PC-9 (cell line): ENCODE data around the gene APRT. TPM values are rescaled to one million over a fixed set of nuclear protein-coding genes. Genes with fewer than 3 reads are reported as not detected.

Source experiments
- BruUV-seq: library from RNA; stranded (reverse); fragments of 400-500 nt; replicated peaks from 2 replicates; lab custom pipeline; 2021; lab: Mats Ljungman, UMichigan
- CTCF ChIA-PET: fragments of 300-600 bp; sonication (Branson Sonifier 250); formaldehyde crosslinking; loops from one replicate; lab custom pipeline; 2022; ENCODE audit warnings: antibody characterized with exemption; lab: Charles Lee
- POLR2A ChIA-PET: fragments of 300-600 bp; sonication (Branson Sonifier 250); formaldehyde crosslinking; loops from one replicate; lab custom pipeline; 2022; ENCODE audit warnings: antibody characterized with exemption; ENCODE audit not compliant: unreplicated experiment; lab: Charles Lee
- DNase-seq, 2 experiments: peaks; one replicate each; pipeline versions ENCODE4 v3.0.0 to v3.0.0-alpha.2; 2015 to 2022; ENCODE audit warnings: mixed read lengths in 1 of 2
- H2AFZ ChIP-seq: fragments of 200-600 bp; sonication (generic); 2 replicates; pipeline ENCODE4 v1.8.1; 2017; ENCODE audit warnings: antibody characterized with exemption
- H3F3A ChIP-seq: fragments of 200-600 bp; sonication (generic); 2 replicates; pipeline ENCODE4 v1.8.1; 2017; ENCODE audit warnings: antibody characterized with exemption, mild to moderate bottlenecking, low read depth; ENCODE audit not compliant: insufficient read depth
- H3K27ac ChIP-seq: fragments of 200-600 bp; sonication (generic); 2 replicates; pipeline ENCODE4 v1.6.1; 2016; ENCODE audit warnings: mixed run types
- H3K27me3 ChIP-seq: fragments of 200-600 bp; sonication (generic); 2 replicates; pipeline ENCODE4 v1.6.1; 2016; ENCODE audit warnings: low read depth, mixed run types; ENCODE audit not compliant: insufficient read depth
- H3K36me3 ChIP-seq: fragments of 200-600 bp; sonication (generic); 2 replicates; pipeline ENCODE4 v1.6.1; 2016; ENCODE audit warnings: low read depth, mixed run types
- H3K4me1 ChIP-seq: fragments of 200-600 bp; sonication (generic); replicated peaks from 2 replicates; pipeline ENCODE4 v1.6.1; 2016; ENCODE audit warnings: mixed run types; ENCODE audit not compliant: insufficient read depth
- H3K4me2 ChIP-seq: fragments of 200-600 bp; sonication (generic); 2 replicates; pipeline ENCODE4 v1.6.1; 2017; ENCODE audit warnings: mixed run types
- H3K4me3 ChIP-seq: fragments of 200-600 bp; sonication (generic); 2 replicates; pipeline ENCODE4 v1.6.1; 2016; ENCODE audit warnings: mixed run types
- H3K79me2 ChIP-seq: fragments of 200-600 bp; sonication (generic); 2 replicates; pipeline ENCODE4 v1.6.1; 2017; ENCODE audit warnings: low read depth, mixed run types
- H3K9me2 ChIP-seq: fragments of 200-600 bp; sonication (generic); 2 replicates; pipeline ENCODE4 v1.8.1; 2017; ENCODE audit warnings: mild to moderate bottlenecking; ENCODE audit not compliant: insufficient read depth
- H3K9me3 ChIP-seq: fragments of 200-600 bp; sonication (generic); 2 replicates; pipeline ENCODE4 v1.8.1; 2016; ENCODE audit warnings: low read depth; ENCODE audit not compliant: insufficient read depth
- H4K20me1 ChIP-seq: fragments of 200-600 bp; sonication (generic); 2 replicates; pipeline ENCODE4 v1.8.1; 2017; ENCODE audit not compliant: insufficient read depth
- CTCF ChIP-seq: fragments of 200-600 bp; sonication (generic); conservative IDR thresholded peaks from 2 replicates; pipeline ENCODE4 v1.6.1; 2017; ENCODE audit warnings: mixed run types, antibody characterized with exemption, mild to moderate bottlenecking, moderate library complexity
- EZH2 ChIP-seq: fragments of 200-600 bp; sonication (generic); IDR thresholded peaks from 2 replicates; pipeline ENCODE4 v1.8.0; 2017; ENCODE audit warnings: antibody characterized with exemption, low read depth
- intact Hi-C: fragments of 100-400 bp; cut with micrococcal nuclease; formaldehyde crosslinking; loops from one replicate; pipeline ENCODE4 v1.10.0; 2022; ENCODE audit not compliant: unreplicated experiment
- total RNA-seq: library from RNA; stranded (reverse); gene quantifications from 2 replicates; pipeline ENCODE4 v1.2.3, GENCODE V29; 2021

APRT gene
- total RNA-seq, 1 experiment from 2014 or later: 213 TPM

- intact Hi-C loops: no loop called here
- Histone ChIP-seq H3K9me3 (no peaks in the 10 kb centered on the region), H3K79me2 (no peaks in the 10 kb centered on the region), H4K20me1 (no peaks in the 10 kb centered on the region), H3K4me2 (no peak overlapping the region), H3K36me3 (no peaks in the 10 kb centered on the region), H3K27ac (no peak overlapping the region), H3K4me3 (no peak overlapping the region), H2AFZ (no peak overlapping the region), H3K27me3 (no peaks in the 10 kb centered on the region), H3F3A (no peaks in the 10 kb centered on the region), H3K4me1 (no peaks in the 10 kb centered on the region), H3K9me2 (no peaks in the 10 kb centered on the region)
- no peak for DNase-seq
- TF ChIP-seq CTCF (no peak), EZH2 (no peak)
- no TSS peak for BruUV-seq
- ChIA-PET CTCF (no interaction called here), POLR2A (no interaction called here)
Measured at GRCh38 chr16:88843256-88843655, 31.5 kb upstream of the APRT start.

GRCh38 chr16:88842806-88843205 lies 31.1 kb upstream of the APRT start:
- TF ChIP-seq EZH2 (no peak), CTCF (no peak)
- Histone ChIP-seq H3K36me3 (no peaks in the 10 kb centered on the region), H3F3A (no peaks in the 10 kb centered on the region), H3K9me2 (no peaks in the 10 kb centered on the region), H3K27ac (no peak overlapping the region), H3K4me1 (no peaks in the 10 kb centered on the region), H4K20me1 (no peaks in the 10 kb centered on the region), H3K9me3 (no peaks in the 10 kb centered on the region), H3K27me3 (no peaks in the 10 kb centered on the region), H3K4me2 (no peak overlapping the region), H3K4me3 (no peak overlapping the region), H2AFZ (no peak overlapping the region), H3K79me2 (no peaks in the 10 kb centered on the region)
- intact Hi-C loops: no loop called here
- no TSS peak for BruUV-seq
- DNase-seq: no peak
- CTCF ChIA-PET: no interaction called here
- POLR2A ChIA-PET: no interaction called here

- POLR2A ChIA-PET: no interaction called here
- BruUV-seq: no TSS peak
Measured at GRCh38 chr16:88842308-88842756, 30.6 kb upstream of the APRT start.

More at GRCh38 chr16:88842308-88842756, 30.6 kb upstream of the APRT start:
- CTCF ChIA-PET: no interaction called here
- no peaks in the 10 kb centered on the region for H4K20me1 ChIP-seq
- no peak overlapping the region for H2AFZ ChIP-seq
- no peak overlapping the region for H3K4me2 ChIP-seq
- H3K4me3 ChIP-seq: no peak overlapping the region
- no peaks in the 10 kb centered on the region for H3F3A ChIP-seq
- no peak overlapping the region for H3K27ac ChIP-seq
- intact Hi-C loops: no loop called here
- DNase-seq: no peak
- no peaks in the 10 kb centered on the region for H3K36me3 ChIP-seq
- TF ChIP-seq EZH2: no peak
- TF ChIP-seq CTCF: no peak
- no peaks in the 10 kb centered on the region for H3K9me3 ChIP-seq
- H3K27me3 ChIP-seq: no peaks in the 10 kb centered on the region
- no peaks in the 10 kb centered on the region for H3K4me1 ChIP-seq
- no peaks in the 10 kb centered on the region for H3K9me2 ChIP-seq
- no peaks in the 10 kb centered on the region for H3K79me2 ChIP-seq
